ENCODE data around the gene DYNC1LI1.
"Not testable (repeated sequence)": the region's sequence is repeated elsewhere in the genome, so short reads cannot be mapped to it uniquely, and the experiment has no call there.

Gene DYNC1LI1

GRCh38 chr3:32525720-32526119, 44.9 kb downstream of the DYNC1LI1 start:
- no peak for DNase-seq

DNA sequence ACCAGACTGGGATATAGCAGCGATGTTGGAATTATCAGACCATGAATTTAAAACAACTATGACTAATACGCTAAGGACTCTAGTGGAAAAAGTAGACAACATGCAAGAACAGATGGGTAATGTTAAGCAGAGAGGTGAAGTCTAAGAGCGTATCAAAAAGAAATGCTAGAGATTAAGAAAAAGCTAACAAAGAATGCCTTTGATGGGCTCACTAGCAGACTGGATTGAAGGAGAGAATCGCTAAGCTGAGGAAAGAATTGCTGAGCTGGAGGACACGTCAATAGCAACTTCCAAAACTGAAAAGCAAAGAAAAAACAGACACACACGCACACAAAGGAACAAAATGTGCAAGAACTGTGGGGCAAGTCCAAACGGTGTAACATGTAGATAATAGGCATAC, 48.0 kb downstream of the DYNC1LI1 start:
- no peak for DNase-seq

DNA sequence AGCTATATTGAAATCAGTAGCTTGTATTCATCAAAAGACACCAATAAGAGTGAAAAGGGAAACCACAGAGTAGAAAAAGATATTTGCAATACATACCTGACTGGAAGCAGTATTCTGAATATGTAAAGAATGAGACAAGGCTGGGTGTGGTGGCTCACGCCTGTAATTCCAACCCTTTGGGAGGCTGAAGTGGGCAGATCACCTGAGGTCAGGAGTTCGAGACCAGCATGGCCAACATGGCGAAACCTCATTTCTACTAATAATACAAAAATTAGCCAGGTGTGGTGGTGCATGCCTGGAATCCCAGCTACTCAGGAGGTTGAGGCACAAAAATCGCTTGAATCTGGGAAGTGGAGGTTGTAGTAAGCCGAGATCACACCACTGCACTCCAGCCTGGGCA, 51.7 kb downstream of the DYNC1LI1 start:
- not testable (repeated sequence) for DNase-seq

DNA sequence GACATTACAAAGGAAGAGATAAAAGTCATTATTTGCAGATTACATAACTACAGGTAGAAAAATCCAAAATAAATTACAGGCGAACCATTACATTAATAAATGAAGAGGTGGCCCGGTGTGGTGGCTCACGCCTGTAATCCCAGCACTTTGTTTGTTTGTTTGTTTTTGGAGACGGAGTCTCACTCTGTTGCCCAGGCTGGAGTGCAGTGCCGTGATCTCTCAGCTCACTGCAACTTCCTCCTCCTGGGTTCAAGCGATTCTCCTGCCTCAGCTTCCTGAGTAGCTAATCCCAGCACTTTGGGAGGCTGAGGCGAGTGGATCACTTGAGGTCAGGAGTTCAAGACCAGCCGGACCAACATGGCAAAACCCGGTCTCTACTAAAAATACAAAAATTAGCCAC, 53.9 kb downstream of the DYNC1LI1 start:
- not testable (repeated sequence) for DNase-seq

GRCh38 chr3:32511005-32511404, 59.7 kb downstream of the DYNC1LI1 start:
- DNase-seq: no peak

- DNase-seq: peak; percentile 52
Measured at GRCh38 chr3:32510075-32510724, 60.5 kb downstream of the DYNC1LI1 start.

DNA sequence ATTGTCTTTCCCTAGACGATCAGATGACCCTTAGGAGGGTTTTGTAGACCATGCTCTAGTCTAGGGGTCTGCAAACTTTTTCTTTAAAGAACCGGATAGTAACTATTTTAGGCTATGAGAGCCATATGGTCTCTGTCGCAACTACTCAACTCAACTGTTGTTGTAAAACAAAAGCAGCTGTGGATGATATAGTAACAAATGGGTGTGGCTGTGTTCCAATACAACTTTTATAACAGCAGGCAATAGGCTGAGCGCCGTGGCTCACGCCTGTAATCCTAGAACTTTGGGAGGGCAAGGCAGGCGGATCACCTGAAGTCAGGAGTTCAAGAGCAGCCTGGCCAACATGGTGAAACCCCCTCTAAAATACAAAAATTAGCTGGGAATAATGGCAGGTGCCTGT, 61.9 kb downstream of the DYNC1LI1 start:
- no peak for DNase-seq

DNA sequence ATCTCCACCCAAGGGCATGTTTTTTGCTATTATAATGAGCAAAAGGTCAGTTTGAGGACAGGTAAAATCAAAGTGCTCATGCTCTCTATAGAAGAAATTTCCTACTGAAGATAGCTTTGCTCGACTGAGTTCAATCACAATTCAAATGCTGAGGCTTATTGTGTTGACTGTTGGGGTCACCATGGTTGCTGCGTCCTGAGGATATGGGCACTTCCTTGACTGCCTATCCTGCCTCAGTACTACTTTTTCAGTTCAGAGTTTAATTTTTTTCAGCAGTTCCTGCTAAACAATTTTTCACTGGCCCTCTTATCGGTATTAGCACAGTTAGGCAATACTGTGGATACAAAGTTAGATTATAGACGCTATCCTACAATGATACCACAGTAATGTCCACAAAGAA, 64.2 kb downstream of the DYNC1LI1 start:
- DNase-seq: no peak

DNA sequence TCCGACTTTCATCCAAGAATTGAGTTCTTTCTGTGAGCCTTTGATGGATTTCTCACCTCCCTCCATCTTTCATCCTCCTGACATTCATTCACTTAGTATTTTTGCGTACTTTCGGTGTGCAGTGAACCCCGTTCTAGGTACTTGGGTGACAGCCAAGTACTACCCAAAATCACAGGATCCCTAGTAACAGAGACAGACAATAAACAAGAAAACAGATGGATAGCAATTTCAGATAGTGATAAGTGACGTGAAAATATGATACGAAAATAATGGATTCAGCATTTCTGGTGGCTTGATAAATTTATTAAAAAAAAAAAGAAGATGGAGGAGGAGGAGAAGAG, 67.7 kb downstream of the DYNC1LI1 start:
- no peak for DNase-seq

- peak; percentile 75 for DNase-seq
Measured at GRCh38 chr3:32502118-32502945, 68.3 kb downstream of the DYNC1LI1 start, which contains the start of gene CMTM6. Gene CMTM6 (minus strand): TSS chr3:32502852. CDS start chr3:32502745, 107 bp downstream.

- no peak for DNase-seq
Measured at GRCh38 chr3:32501783-32502117, 68.9 kb downstream of the DYNC1LI1 start.

- no peak for DNase-seq
Measured at GRCh38 chr3:32500880-32501782, 69.5 kb downstream of the DYNC1LI1 start.

- no peak for DNase-seq
Measured at GRCh38 chr3:32500231-32500630, 70.4 kb downstream of the DYNC1LI1 start.

GRCh38 chr3:32499585-32499984, 71.1 kb downstream of the DYNC1LI1 start:
- DNase-seq: no peak

DNA sequence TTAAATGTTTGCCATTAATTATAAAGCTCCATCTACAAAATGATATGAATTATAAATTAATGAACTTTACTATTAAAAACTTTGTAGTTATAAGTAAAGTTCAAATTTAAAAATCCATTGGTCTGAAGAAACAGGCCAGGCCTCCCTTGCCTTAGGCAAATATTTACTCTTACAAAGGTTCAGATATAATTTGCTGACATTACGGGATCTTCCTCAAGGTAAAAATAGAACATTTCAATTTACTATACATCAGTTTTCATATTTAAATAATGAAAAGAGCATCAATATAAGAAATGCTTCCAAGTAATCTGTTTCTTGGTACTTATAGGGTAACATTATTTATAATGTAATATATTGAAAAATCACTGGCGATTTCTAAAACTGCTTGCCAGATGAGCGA, 71.7 kb downstream of the DYNC1LI1 start:
- no peak for DNase-seq

DNA sequence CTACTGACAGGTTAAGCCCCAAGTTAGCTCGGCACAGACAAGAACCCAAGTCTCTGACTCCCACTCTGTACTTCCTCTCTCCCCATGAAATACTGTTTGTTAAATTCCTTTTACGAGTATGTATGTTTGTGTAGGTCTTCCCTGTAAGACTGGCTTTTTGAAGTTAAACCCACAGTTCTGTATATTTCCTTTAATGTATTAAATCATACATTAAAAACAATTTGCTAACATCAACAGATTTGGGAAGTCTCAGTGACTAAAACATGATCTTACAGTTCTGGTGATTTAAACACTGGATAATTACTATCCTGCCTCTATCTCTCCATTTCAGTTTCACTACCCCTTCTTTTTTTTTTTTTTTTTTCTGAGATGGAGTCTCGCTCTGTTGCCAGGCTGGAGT, 72.4 kb downstream of the DYNC1LI1 start:
- DNase-seq: no peak

DNA sequence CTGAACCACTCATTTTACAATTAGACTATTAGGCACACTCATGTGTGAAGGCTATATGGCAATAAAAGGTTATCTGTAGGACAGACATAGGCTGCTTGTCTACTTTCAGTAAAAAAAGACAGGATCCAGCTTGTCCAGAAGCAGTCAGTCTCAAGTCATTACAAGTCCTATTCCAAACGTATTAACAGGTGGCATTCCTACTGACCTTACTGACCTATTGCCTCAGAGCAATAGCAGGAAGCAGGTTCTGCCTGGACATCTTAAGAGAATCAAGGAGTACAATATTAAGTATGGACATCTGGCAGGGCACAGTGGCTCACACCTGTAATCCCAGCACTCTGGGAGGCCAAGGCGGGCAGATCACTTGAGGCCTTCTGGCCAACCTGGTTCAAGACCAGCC, 75.0 kb downstream of the DYNC1LI1 start:
- DNase-seq: no peak

- no peak for DNase-seq
Measured at GRCh38 chr3:32495085-32495484, 75.6 kb downstream of the DYNC1LI1 start.

DNA sequence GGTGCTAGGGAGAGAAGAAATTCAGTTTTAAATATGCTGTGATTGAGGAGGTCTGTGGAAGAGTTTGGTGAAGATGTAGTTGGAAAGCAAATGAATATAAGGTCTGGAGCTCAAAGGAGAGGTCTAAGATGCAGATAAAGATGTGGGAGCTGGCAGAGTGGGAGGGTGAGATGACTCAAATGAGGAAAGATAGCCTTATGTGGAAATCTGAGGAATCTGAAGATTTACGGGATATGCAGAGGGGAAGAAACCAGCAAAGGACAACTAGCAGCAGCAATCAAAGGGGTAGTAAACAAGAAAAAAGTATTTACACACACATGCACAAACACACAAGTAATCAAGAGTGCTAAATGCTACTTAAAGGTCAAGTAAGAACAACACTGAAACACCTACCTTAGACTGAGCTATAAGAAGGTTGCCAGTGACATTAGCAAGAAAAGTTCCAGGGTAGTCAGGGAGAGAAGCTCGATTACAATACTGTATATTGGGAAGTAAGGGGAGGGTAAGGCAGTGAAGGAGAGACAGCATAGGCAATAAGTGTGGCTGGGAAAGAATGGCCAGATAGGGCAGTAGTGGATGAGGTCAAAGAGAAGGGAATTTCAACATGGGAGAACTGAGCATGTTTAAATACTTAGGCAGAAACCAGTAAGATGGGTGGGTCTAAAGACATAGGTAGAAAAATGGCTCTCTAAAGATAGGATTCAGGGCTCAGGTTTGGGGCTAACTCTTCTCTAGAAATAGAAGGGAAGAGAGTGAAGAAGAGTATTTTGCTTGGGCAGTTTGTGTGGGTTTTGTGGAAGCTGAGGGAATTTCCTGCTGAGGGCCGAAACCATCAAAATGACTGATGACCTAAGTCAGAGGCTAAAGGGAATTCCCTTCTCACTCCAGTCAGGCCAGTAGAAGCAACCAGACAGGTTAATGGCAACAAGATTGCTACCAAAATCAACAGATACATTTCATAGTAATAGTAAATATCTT, 76.9 kb downstream of the DYNC1LI1 start:
- no peak for DNase-seq

GRCh38 chr3:32492684-32493436, 77.8 kb downstream of the DYNC1LI1 start:
- DNase-seq: no peak

- DNase-seq: no peak
Measured at GRCh38 chr3:32488474-32489008, 82.1 kb downstream of the DYNC1LI1 start.
